Measurements from ENCODE around the gene ANKH. TPM values are rescaled to one million over a fixed set of nuclear protein-coding genes. Genes with fewer than 3 reads are reported as not detected.
A peak's percentile ranks its signal among the peaks of the same experiment; 100 is the strongest.

ANKH gene
- total and polyA plus RNA-seq, 2 donors (not counting 1 experiment from before 2014, with no cell fraction given) = 13.7 to 71.1 TPM

DNA sequence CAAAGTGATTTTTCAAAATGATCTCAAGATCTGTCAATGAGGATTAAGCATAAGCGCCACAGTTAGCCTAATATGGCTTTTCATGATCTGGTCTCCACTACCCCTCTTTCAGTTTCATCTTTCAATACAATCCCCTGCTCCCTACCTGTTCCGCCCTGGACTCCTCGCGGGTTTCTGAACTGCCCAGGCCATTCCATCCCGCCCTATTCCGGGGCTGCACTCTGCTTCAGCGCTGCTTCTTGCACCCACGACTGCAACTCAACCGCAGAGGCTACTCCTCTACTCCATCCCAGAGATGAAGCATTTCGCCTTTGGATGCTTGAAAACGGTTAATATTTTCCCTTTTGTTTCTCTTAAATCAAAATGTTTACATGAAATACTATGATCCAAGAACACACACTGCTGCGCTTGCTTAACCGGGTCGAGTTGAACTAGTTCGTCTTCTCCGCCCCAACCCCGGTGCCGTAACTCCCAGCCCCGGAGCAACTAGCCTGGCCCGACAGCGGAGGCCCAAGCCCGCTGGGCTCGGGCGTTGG lies 207.8 kb downstream of the ANKH start:
- H3K36me3 ChIP-seq (replicated peaks in 1 of 2; ENCODE audit: control extremely low read depth in 1 of 2, control insufficient read depth in 1 of 2, extremely low read depth in 1 of 2, insufficient read depth in 2 of 2, low read length in 1 of 2) = peaks cover 0 to 4% of the 10 kb centered on the region in 2 experiments
- peak overlapping the region; percentile 77 for H2AFZ ChIP-seq (ENCODE audit: insufficient read depth, low read depth, low read length, poor library complexity, severe bottlenecking)
- H3K9me3 Mint-ChIP-seq (ENCODE audit: insufficient read depth) = no peaks in the 10 kb centered on the region
- peak overlapping the region; percentile 67 to 89 for H3K27ac ChIP-seq (ENCODE audit: low read length in 2 of 2)
- H3K79me2 ChIP-seq (ENCODE audit: control insufficient read depth, insufficient read depth, low read length) = peaks cover 43% of the 10 kb centered on the region
- H3K27ac Mint-ChIP-seq = peak overlapping the region; percentile 99
- peaks cover 31% of the 10 kb centered on the region for H4K20me1 ChIP-seq (ENCODE audit: control insufficient read depth, insufficient read depth, low read length, poor library complexity, severe bottlenecking)
- no peaks in the 10 kb centered on the region for H3K9me3 ChIP-seq (ENCODE audit: control extremely low read depth in 1 of 3, control insufficient read depth in 2 of 3, insufficient read depth in 1 of 3, low read length in 2 of 3)
- DNase-seq (no peak), ATAC-seq (ENCODE audit: low read depth) (no peak)
- no peaks in the 10 kb centered on the region for H3K27me3 Mint-ChIP-seq
- H3K4me3 ChIP-seq (ENCODE audit: control extremely low read depth in 1 of 5, extremely low read depth in 1 of 5, insufficient read depth in 1 of 5, low read depth in 2 of 5, low read length in 4 of 5) = peak overlapping the region; percentile 75 to 81 (median 78)
- no peaks in the 10 kb centered on the region for H3K27me3 ChIP-seq (replicated peaks in 1 of 4; ENCODE audit: control extremely low read depth in 1 of 4, control insufficient read depth in 3 of 4, insufficient read depth in 4 of 4, low read length in 3 of 4)
- peak overlapping the region; percentile 72 for H3K9ac ChIP-seq (ENCODE audit: low read length)
- TF ChIP-seq EZH2 (IDR thresholded peaks at IDR 0.05; ENCODE audit: borderline replicate concordance, insufficient read depth, low read depth, low read length, poor library complexity, severe bottlenecking) = no peak
- TF ChIP-seq, protein P1, sequence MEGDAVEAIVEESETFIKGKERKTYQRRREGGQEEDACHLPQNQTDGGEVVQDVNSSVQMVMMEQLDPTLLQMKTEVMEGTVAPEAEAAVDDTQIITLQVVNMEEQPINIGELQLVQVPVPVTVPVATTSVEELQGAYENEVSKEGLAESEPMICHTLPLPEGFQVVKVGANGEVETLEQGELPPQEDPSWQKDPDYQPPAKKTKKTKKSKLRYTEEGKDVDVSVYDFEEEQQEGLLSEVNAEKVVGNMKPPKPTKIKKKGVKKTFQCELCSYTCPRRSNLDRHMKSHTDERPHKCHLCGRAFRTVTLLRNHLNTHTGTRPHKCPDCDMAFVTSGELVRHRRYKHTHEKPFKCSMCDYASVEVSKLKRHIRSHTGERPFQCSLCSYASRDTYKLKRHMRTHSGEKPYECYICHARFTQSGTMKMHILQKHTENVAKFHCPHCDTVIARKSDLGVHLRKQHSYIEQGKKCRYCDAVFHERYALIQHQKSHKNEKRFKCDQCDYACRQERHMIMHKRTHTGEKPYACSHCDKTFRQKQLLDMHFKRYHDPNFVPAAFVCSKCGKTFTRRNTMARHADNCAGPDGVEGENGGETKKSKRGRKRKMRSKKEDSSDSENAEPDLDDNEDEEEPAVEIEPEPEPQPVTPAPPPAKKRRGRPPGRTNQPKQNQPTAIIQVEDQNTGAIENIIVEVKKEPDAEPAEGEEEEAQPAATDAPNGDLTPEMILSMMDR (IDR thresholded peaks at IDR 0.05) = no peak
- H3K4me2 ChIP-seq (replicated peaks; ENCODE audit: low read depth, low read length, poor library complexity, severe bottlenecking) = peak overlapping the region; percentile 80
- intact Hi-C loops (cut with micrococcal nuclease) = loop anchor here (1.0 to 10.0 kb wide), 8 partner anchors 21 to 1801 kb away; partner anchors contain the start of gene ZNF622
- peak overlapping the region; percentile 99 for H3K4me3 Mint-ChIP-seq
- 3% methylated on average over 21 of the region's 24 CpGs for WGBS (ENCODE audit: insufficient coverage)
- H3K4me1 ChIP-seq (ENCODE audit: control insufficient read depth in 2 of 2, insufficient read depth in 2 of 2, low read length in 2 of 2) = peaks cover 48 to 53% of the 10 kb centered on the region in 2 donors
- CTCF ChIA-PET = no interaction called here
- H3K4me1 Mint-ChIP-seq = peaks cover 65% of the 10 kb centered on the region
- POLR2A ChIA-PET = interaction anchor here (0.7 kb wide), 1 partner anchor 143 kb away, joined by 3 read pairs; no protein-coding TSS in a partner anchor

DNA sequence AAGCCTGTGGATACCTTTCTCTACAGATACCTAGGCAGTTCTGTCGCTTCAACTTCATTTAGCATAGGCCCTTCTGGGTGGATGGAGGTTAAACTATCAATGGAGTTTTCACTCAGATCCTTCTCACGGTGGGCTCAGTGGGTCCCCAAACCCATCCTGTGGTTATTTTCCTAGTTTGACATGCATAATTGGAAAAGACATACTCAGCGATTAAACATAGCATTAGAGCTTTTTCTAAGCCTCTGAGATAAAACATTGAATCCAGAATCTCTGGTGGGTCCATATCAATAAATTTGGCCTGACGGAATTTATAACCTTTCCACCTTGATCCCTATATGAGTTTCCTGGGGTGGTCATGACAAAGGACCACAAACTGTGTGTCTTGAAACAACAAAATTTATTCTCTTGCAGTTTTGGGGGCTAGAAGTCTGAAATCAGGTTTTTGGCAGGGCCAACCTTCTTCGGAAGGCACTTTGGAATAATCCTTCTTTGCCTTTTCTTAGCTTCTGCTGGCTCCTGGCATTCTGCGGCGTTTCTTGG lies 208.8 kb downstream of the ANKH start:
- H3K4me3 Mint-ChIP-seq = peak overlapping the region; percentile 29
- Histone ChIP-seq H3K79me2 (ENCODE audit: control insufficient read depth, insufficient read depth, low read length) (peaks cover 33% of the 10 kb centered on the region), H3K27ac (ENCODE audit: low read length in 2 of 2) (no peak overlapping the region), H3K9ac (ENCODE audit: low read length) (no peak overlapping the region), H3K4me1 (ENCODE audit: control insufficient read depth in 2 of 2, insufficient read depth in 2 of 2, low read length in 2 of 2) (peaks cover 38 to 43% of the 10 kb centered on the region in 2 donors), H2AFZ (ENCODE audit: insufficient read depth, low read depth, low read length, poor library complexity, severe bottlenecking) (no peak overlapping the region), H3K36me3 (replicated peaks in 1 of 2; ENCODE audit: control extremely low read depth in 1 of 2, control insufficient read depth in 1 of 2, extremely low read depth in 1 of 2, insufficient read depth in 2 of 2, low read length in 1 of 2) (peaks cover 0 to 4% of the 10 kb centered on the region in 2 experiments), H3K9me3 (ENCODE audit: control extremely low read depth in 1 of 3, control insufficient read depth in 2 of 3, insufficient read depth in 1 of 3, low read length in 2 of 3) (no peaks in the 10 kb centered on the region), H4K20me1 (ENCODE audit: control insufficient read depth, insufficient read depth, low read length, poor library complexity, severe bottlenecking) (peaks cover 22% of the 10 kb centered on the region), H3K27me3 (replicated peaks in 1 of 4; ENCODE audit: control extremely low read depth in 1 of 4, control insufficient read depth in 3 of 4, insufficient read depth in 4 of 4, low read length in 3 of 4) (no peaks in the 10 kb centered on the region), H3K4me3 (ENCODE audit: control extremely low read depth in 1 of 5, extremely low read depth in 1 of 5, insufficient read depth in 1 of 5, low read depth in 2 of 5, low read length in 4 of 5) (no peak overlapping the region), H3K4me2 (replicated peaks; ENCODE audit: low read depth, low read length, poor library complexity, severe bottlenecking) (peak overlapping the region; percentile 80)
- no peaks in the 10 kb centered on the region for H3K9me3 Mint-ChIP-seq (ENCODE audit: insufficient read depth)
- 100% methylated on average over 4 of the region's 7 CpGs for WGBS (ENCODE audit: insufficient coverage)
- H3K4me1 Mint-ChIP-seq = peaks cover 57% of the 10 kb centered on the region
- no peak for TF ChIP-seq EZH2 (IDR thresholded peaks at IDR 0.05; ENCODE audit: borderline replicate concordance, insufficient read depth, low read depth, low read length, poor library complexity, severe bottlenecking)
- TF ChIP-seq, protein P1 (IDR thresholded peaks at IDR 0.05) = no peak
- DNase-seq = no peak
- ChIA-PET POLR2A (no interaction called here), CTCF (no interaction called here)
- intact Hi-C loops (cut with micrococcal nuclease) = loop anchor here (5.0 to 10.0 kb wide), 6 partner anchors 152 to 1802 kb away; partner anchors contain the start of gene ZNF622
- ATAC-seq (ENCODE audit: low read depth) = no peak
- peak overlapping the region; percentile 7 for H3K27ac Mint-ChIP-seq
- no peaks in the 10 kb centered on the region for H3K27me3 Mint-ChIP-seq
